HepG2 (cell line): ENCODE data around the gene NARF. TPM values are rescaled to one million over a fixed set of nuclear protein-coding genes. Genes with fewer than 3 reads are reported as not detected.

ENCODE experiments used
- FOXC1 ChIP-seq: sonication (generic); formaldehyde crosslinking; IDR thresholded peaks from 2 replicates; pipeline ENCODE4 v1.8.0; 2022; ENCODE audit warnings: mild to moderate bottlenecking, missing genetic modification reagents, borderline replicate concordance
- IRF2 ChIP-seq: IDR thresholded peaks from 2 replicates; pipeline ENCODE4 v1.6.1; 2018; ENCODE audit warnings: missing genetic modification reagents, missing compliant biosample characterization
- PAF1 ChIP-seq: IDR thresholded peaks from 2 replicates; pipeline ENCODE4 v1.6.1; 2016; ENCODE audit warnings: missing genetic modification reagents, missing compliant biosample characterization
- PCBP2 ChIP-seq: fragments of 200-400 bp; formaldehyde crosslinking; optimal IDR thresholded peaks from 2 replicates; pipeline ENCODE3; 2018; ENCODE audit warnings: low read length, low read depth; ENCODE audit not compliant: poor library complexity, severe bottlenecking
- RBFOX2 ChIP-seq: fragments of 200-400 bp; formaldehyde crosslinking; IDR thresholded peaks from 2 replicates; pipeline ENCODE4 v1.6.1; 2017; ENCODE audit warnings: low read depth, mild to moderate bottlenecking, low read length
- RFXANK ChIP-seq: IDR thresholded peaks from 2 replicates; pipeline ENCODE4 v1.6.1; 2016
- RORA ChIP-seq: sonication (generic); formaldehyde crosslinking; IDR thresholded peaks from 2 replicates; pipeline ENCODE4 v1.5.0; 2020; ENCODE audit warnings: mild to moderate bottlenecking, missing genetic modification reagents, moderate library complexity
- SIN3A ChIP-seq: IDR thresholded peaks from 2 replicates; pipeline ENCODE4 v1.6.1; 2011; ENCODE audit warnings: low read depth, mild to moderate bottlenecking, control low read depth, low read length, borderline replicate concordance
- SUZ12 ChIP-seq: fragments of 150-350 bp; IDR thresholded peaks from 2 replicates; pipeline ENCODE4 v1.6.1; 2014; ENCODE audit warnings: low read depth, low read length
- UBTF ChIP-seq: sonication (generic); formaldehyde crosslinking; IDR thresholded peaks from 2 replicates; pipeline ENCODE4 v1.4.0; 2020; ENCODE audit warnings: mild to moderate bottlenecking, missing genetic modification reagents
- ZBTB43 ChIP-seq: sonication (generic); formaldehyde crosslinking; conservative IDR thresholded peaks from 2 replicates; pipeline ENCODE4 v1.4.0; 2020; ENCODE audit warnings: missing genetic modification reagents
- ZNF547 ChIP-seq: sonication (generic); formaldehyde crosslinking; IDR thresholded peaks from 2 replicates; pipeline ENCODE4 v1.5.1; 2020; ENCODE audit warnings: mild to moderate bottlenecking, missing genetic modification reagents
- ZNF749 ChIP-seq: sonication (generic); formaldehyde crosslinking; IDR thresholded peaks from 2 replicates; pipeline ENCODE4 v1.8.0; 2022; ENCODE audit warnings: mild to moderate bottlenecking, missing genetic modification reagents, moderate library complexity, borderline replicate concordance
- ZNF790 ChIP-seq: sonication (generic); formaldehyde crosslinking; IDR thresholded peaks from 2 replicates; pipeline ENCODE4 v1.8.0; 2022; ENCODE audit warnings: missing genetic modification reagents, mild to moderate bottlenecking, borderline replicate concordance
- ZSCAN22 ChIP-seq: sonication (generic); formaldehyde crosslinking; IDR thresholded peaks from 2 replicates; pipeline ENCODE4 v1.4.0; 2020; ENCODE audit warnings: mild to moderate bottlenecking, missing genetic modification reagents
- polyA plus RNA-seq, 8 experiments: library from polyadenylated mRNA; depleted of rRNA in 3 of 8; stranded (reverse) in 7 of 8; unstranded in 1 of 8; fragments of >200 nt; fragmentation: Illumina TruSeq in 4 of 8; extraction: Trizol in 4 of 8; gene quantifications; 2 replicates each; pipeline versions ENCODE4 v1.2.1 to v1.2.3, GENCODE V29; 2011 to 2016; ENCODE audit warnings: low read depth in 4 of 8, missing spikeins in 1 of 8, mixed read lengths in 1 of 8; ENCODE audit not compliant: insufficient read depth in 1 of 8
- total RNA-seq, 5 experiments: library from RNA; depleted of rRNA; stranded (reverse); fragments of >200 nt; fragmentation: Illumina TruSeq; extraction: Trizol; gene quantifications; 2 replicates each; pipeline ENCODE4 v1.2.3, GENCODE V29; 2016; ENCODE audit warnings: low read depth in 1 of 5
- TF ChIP-seq, protein P1 (sequence below), 2 experiments: fragments of 450-650 bp in 1 of 2; sonication (generic) in 1 of 2; formaldehyde crosslinking in 1 of 2; IDR thresholded peaks; 2 replicates each; pipeline versions ENCODE4 v1.6.1 to v1.8.0; 2016 to 2022; ENCODE audit warnings: antibody characterized with exemption in 1 of 2, mild to moderate bottlenecking in 1 of 2, missing genetic modification reagents in 1 of 2

NARF gene
- total and polyA plus RNA-seq, 2 of the 13 experiments (the other 11 are each of a cell fraction or from before 2014, with no cell fraction given): 61.1 to 144 TPM

GRCh38 chr17:82412535-82413520 lies 45.7 kb upstream of the NARF start (continued):
- TF ChIP-seq ZNF749 (CRISPR knock-in tag): no peak
- TF ChIP-seq FOXC1 (CRISPR knock-in tag): no peak
- no peak for TF ChIP-seq ZNF790
- TF ChIP-seq PCBP2: no peak
- TF ChIP-seq UBTF (CRISPR knock-in tag): no peak
- no peak for TF ChIP-seq ZNF547 (CRISPR knock-in tag)
- no peak for TF ChIP-seq SIN3A
- TF ChIP-seq RORA: no peak
- TF ChIP-seq ZSCAN22 (CRISPR knock-in tag): no peak
- TF ChIP-seq, protein P1, sequence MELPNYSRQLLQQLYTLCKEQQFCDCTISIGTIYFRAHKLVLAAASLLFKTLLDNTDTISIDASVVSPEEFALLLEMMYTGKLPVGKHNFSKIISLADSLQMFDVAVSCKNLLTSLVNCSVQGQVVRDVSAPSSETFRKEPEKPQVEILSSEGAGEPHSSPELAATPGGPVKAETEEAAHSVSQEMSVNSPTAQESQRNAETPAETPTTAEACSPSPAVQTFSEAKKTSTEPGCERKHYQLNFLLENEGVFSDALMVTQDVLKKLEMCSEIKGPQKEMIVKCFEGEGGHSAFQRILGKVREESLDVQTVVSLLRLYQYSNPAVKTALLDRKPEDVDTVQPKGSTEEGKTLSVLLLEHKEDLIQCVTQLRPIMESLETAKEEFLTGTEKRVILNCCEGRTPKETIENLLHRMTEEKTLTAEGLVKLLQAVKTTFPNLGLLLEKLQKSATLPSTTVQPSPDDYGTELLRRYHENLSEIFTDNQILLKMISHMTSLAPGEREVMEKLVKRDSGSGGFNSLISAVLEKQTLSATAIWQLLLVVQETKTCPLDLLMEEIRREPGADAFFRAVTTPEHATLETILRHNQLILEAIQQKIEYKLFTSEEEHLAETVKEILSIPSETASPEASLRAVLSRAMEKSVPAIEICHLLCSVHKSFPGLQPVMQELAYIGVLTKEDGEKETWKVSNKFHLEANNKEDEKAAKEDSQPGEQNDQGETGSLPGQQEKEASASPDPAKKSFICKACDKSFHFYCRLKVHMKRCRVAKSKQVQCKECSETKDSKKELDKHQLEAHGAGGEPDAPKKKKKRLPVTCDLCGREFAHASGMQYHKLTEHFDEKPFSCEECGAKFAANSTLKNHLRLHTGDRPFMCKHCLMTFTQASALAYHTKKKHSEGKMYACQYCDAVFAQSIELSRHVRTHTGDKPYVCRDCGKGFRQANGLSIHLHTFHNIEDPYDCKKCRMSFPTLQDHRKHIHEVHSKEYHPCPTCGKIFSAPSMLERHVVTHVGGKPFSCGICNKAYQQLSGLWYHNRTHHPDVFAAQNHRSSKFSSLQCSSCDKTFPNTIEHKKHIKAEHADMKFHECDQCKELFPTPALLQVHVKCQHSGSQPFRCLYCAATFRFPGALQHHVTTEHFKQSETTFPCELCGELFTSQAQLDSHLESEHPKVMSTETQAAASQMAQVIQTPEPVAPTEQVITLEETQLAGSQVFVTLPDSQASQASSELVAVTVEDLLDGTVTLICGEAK (IDR thresholded peaks at IDR 0.05): no peak
- TF ChIP-seq, protein P1 (CRISPR knock-in tag; IDR thresholded peaks at IDR 0.05): 0 out of 2 replicates have a peak, but pooled peaks have one; percentile 25
- TF ChIP-seq RBFOX2: no peak
- no peak for TF ChIP-seq ZBTB43 (CRISPR knock-in tag)
- no peak for TF ChIP-seq IRF2 (CRISPR knock-in tag)
- TF ChIP-seq RFXANK (CRISPR knock-in tag): no peak
- TF ChIP-seq PAF1 (CRISPR knock-in tag): no peak
- TF ChIP-seq SUZ12: no peak
